ENCODE data around the gene ZNF709. TPM values are rescaled to one million over a fixed set of nuclear protein-coding genes. Genes with fewer than 3 reads are reported as not detected.

Gene ZNF709
- total and polyA plus RNA-seq, 2 of the 13 experiments (the other 11 are each of a cell fraction or from before 2014, with no cell fraction given), result 1.5 to 3.9 TPM

- TF ChIP-seq YEATS2 (CRISPR knock-in tag; IDR thresholded peaks at IDR 0.05; ENCODE audit: borderline replicate concordance) (no peak), DR1 (CRISPR knock-in tag; IDR thresholded peaks at IDR 0.05) (peak; percentile 32; the same call in 1 of the 2 replicates), HDAC1 (CRISPR knock-in tag; IDR thresholded peaks at IDR 0.05) (peak; percentile 64; the same call in 1 of the 2 replicates), ZC3H13 (CRISPR knock-in tag; IDR thresholded peaks at IDR 0.05) (0 out of 2 replicates have a peak, but pooled peaks have one; percentile 29), MED1 (CRISPR knock-in tag; IDR thresholded peaks at IDR 0.05) (0 out of 2 replicates have a peak, but pooled peaks have one; percentile 3), THAP11 (CRISPR knock-in tag; IDR thresholded peaks at IDR 0.05) (peak; percentile 38; the same call in 1 of the 2 replicates), LCORL (IDR thresholded peaks at IDR 0.05) (no peak), LCORL (CRISPR knock-in tag; IDR thresholded peaks at IDR 0.05) (peak; percentile 18; the same call in 1 of the 2 replicates), PITX1 (CRISPR knock-in tag; IDR thresholded peaks at IDR 0.05) (no peak), KLF16 (CRISPR knock-in tag; IDR thresholded peaks at IDR 0.05) (no peak), ZNF614 (CRISPR knock-in tag; IDR thresholded peaks at IDR 0.05; ENCODE audit: borderline replicate concordance) (no peak), ZFP36L1 (CRISPR knock-in tag; IDR thresholded peaks at IDR 0.05) (no peak), JUNB (CRISPR knock-in tag; IDR thresholded peaks at IDR 0.05; ENCODE audit: borderline replicate concordance) (no peak), ZNF296 (CRISPR knock-in tag; conservative IDR thresholded peaks at IDR 0.05) (no peak), ZNF251 (CRISPR knock-in tag; IDR thresholded peaks at IDR 0.05) (no peak), GATAD2A (CRISPR knock-in tag; IDR thresholded peaks at IDR 0.05) (no peak), ZNF432 (CRISPR knock-in tag; IDR thresholded peaks at IDR 0.05; ENCODE audit: borderline replicate concordance) (no peak), ATF2 (CRISPR knock-in tag; IDR thresholded peaks at IDR 0.05) (peak; percentile 29; the same call in 1 of the 2 replicates), EP300 (IDR thresholded peaks at IDR 0.05; ENCODE audit: low read depth in 2 of 2, low read length in 2 of 2) (peak in 1 of 2 experiments; percentile 56; a peak in 2 of 4 replicates), EP300 (CRISPR knock-in tag; IDR thresholded peaks at IDR 0.05; ENCODE audit: borderline replicate concordance) (no peak), HMG20A (CRISPR knock-in tag; IDR thresholded peaks at IDR 0.05; ENCODE audit: borderline replicate concordance) (no peak; the same call in 1 of the 2 replicates), ZNF788 (CRISPR knock-in tag; IDR thresholded peaks at IDR 0.05; ENCODE audit: borderline replicate concordance) (peak; percentile 72; the same call in 1 of the 2 replicates), ZNF205 (CRISPR knock-in tag; IDR thresholded peaks at IDR 0.05) (no peak), PAWR (CRISPR knock-in tag; IDR thresholded peaks at IDR 0.05; ENCODE audit: borderline replicate concordance) (no peak), PHF8 (CRISPR knock-in tag; IDR thresholded peaks at IDR 0.05) (peak; percentile 79), NR1H2 (CRISPR knock-in tag; IDR thresholded peaks at IDR 0.05; ENCODE audit: borderline replicate concordance, low read depth) (no peak), TAF1 (CRISPR knock-in tag; IDR thresholded peaks at IDR 0.05) (peak; percentile 68; the same call in 1 of the 2 replicates), ISL2 (CRISPR knock-in tag; IDR thresholded peaks at IDR 0.05) (peak; percentile 40; the same call in 1 of the 2 replicates)
- TF ChIP-seq, protein P1, sequence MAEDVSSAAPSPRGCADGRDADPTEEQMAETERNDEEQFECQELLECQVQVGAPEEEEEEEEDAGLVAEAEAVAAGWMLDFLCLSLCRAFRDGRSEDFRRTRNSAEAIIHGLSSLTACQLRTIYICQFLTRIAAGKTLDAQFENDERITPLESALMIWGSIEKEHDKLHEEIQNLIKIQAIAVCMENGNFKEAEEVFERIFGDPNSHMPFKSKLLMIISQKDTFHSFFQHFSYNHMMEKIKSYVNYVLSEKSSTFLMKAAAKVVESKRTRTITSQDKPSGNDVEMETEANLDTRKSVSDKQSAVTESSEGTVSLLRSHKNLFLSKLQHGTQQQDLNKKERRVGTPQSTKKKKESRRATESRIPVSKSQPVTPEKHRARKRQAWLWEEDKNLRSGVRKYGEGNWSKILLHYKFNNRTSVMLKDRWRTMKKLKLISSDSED (CRISPR knock-in tag; IDR thresholded peaks at IDR 0.05), result no peak
Measured at GRCh38 chr19:12440541-12441316, 43.9 kb downstream of the ZNF709 start, which contains the start of gene ZNF443 (continued).
